ENCODE measurements around the gene ZNF37A.

DNA sequence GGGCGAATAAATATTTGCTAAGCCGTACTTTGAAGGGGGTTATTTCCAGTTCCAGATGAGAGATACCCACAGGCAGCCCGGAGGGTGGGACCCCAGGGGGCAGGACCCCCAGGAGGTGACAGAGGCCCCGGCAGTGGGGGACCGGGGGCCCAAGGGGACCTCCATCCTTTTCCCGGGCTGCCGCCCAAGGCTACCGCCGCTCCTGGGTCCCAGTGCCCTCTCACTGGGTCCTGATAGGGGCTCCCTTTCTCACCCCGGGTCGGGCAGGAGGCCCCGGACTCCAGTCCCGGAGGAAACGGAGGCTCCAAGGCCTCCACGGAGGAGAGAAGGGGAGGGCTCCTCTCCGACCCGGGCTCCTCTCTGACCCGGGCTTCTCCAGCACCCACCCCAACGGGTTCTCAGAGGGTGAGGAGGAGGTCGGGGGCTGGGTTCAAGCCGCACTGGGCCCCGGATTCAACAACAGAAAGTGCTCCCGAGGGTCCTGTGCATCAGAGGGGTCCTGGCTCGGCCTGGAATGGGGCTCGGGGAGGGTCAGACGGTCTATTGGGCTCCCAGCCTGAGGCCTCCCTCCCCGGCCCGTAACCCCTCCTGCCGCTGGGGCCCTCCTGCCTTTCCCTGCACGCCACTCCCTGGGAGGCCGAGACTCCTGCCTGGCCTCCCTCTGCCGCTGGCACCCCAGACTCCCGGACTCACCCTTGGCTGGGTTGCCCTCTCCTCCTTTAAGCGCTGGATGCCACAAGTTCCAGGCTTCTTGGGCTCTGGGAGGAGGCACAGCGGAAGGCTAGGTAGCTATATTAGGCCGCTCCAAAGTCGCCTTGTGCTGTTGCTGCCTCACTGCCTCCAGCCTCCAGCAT lies 62.5 kb downstream of the ZNF37A start:
- TF ChIP-seq, protein P1, sequence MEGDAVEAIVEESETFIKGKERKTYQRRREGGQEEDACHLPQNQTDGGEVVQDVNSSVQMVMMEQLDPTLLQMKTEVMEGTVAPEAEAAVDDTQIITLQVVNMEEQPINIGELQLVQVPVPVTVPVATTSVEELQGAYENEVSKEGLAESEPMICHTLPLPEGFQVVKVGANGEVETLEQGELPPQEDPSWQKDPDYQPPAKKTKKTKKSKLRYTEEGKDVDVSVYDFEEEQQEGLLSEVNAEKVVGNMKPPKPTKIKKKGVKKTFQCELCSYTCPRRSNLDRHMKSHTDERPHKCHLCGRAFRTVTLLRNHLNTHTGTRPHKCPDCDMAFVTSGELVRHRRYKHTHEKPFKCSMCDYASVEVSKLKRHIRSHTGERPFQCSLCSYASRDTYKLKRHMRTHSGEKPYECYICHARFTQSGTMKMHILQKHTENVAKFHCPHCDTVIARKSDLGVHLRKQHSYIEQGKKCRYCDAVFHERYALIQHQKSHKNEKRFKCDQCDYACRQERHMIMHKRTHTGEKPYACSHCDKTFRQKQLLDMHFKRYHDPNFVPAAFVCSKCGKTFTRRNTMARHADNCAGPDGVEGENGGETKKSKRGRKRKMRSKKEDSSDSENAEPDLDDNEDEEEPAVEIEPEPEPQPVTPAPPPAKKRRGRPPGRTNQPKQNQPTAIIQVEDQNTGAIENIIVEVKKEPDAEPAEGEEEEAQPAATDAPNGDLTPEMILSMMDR (IDR thresholded peaks at IDR 0.05) = no peak
- TF ChIP-seq POLR2A (IDR thresholded peaks at IDR 0.05) = no peak

Measured in sigmoid colon (tissue), 3 donors.